GM21515 (cell line): Measurements from ENCODE around the gene SLC6A20.

Source experiments
- ATAC-seq: cut with Tn5 transposase; IDR thresholded peaks from one replicate; pipeline ENCODE4 v1.9.1; 2021; ENCODE audit not compliant: unreplicated experiment

Gene SLC6A20

DNA sequence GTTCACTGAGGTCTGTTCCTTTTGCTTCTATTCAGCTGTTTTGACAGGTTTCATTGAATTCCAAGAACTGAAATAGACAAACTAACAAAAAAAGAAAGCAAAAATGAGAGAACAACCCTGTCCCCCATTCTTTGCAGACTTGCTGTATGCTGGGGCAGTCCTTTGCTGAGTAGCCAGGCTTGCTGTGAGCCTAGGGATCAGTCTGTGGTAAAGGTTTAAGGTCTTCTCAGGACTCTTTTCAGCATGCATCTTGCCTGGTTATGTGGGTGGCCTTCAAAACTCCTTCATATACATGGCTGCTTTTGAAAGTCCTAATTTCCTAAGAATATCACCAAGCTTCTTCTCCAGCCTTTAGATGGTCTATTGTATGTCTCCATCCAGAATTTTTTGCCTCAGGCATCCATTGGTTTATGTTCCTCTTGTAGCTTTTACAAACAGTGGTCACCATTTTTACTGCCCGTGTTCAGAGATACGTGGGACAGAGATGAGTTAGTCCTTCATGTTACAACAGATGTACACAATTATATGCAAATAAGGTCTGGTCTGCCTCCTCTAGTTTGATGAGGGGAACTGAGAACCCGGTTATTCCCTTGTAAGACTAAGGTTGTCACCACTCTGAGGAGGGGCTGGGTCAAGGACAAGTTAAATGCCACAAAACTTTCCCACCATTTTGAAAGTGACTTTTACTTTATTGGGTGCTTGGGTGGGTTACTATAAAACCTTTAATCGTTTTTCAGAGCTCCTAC lies 65.8 kb downstream of the SLC6A20 start:
- ATAC-seq, result no peak

DNA sequence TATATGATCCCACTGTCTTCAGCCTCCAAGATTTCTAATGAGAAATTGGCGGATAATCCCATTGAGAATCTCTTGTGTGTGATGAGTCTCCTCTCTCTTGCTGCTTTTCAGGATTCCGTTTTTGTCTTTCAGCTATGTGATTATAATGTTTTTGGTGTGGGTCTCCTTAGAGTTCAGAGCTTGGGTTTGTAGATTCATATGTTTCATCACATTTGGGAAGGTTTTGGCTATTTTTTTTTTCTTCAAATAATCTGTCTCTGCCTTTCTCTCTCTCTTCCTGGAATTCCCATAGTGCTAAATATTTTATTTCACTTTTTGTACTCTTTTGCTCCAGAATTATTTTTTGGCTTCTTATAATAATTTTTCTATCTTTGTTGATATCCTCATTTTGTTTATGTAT lies 66.7 kb downstream of the SLC6A20 start:
- ATAC-seq, result no peak

DNA sequence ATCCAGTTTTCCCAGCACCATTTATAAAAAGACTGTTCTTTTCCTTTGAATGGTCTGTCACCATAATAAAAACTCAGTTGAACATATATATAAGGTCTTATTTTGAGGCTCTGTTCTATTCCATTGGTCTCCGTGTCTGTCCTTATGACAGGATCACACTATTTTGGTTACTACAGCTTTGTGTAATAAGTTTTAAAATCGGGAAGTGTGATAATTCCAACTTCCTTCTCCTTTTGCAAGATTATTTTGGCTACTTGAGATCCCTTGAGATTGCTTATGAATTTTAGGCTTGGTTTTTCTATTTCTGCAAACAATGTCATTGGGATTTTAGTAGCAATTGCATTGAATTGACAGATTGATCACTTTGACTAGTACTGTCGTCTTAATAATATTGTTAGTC lies 71.4 kb downstream of the SLC6A20 start:
- no peak for ATAC-seq

DNA sequence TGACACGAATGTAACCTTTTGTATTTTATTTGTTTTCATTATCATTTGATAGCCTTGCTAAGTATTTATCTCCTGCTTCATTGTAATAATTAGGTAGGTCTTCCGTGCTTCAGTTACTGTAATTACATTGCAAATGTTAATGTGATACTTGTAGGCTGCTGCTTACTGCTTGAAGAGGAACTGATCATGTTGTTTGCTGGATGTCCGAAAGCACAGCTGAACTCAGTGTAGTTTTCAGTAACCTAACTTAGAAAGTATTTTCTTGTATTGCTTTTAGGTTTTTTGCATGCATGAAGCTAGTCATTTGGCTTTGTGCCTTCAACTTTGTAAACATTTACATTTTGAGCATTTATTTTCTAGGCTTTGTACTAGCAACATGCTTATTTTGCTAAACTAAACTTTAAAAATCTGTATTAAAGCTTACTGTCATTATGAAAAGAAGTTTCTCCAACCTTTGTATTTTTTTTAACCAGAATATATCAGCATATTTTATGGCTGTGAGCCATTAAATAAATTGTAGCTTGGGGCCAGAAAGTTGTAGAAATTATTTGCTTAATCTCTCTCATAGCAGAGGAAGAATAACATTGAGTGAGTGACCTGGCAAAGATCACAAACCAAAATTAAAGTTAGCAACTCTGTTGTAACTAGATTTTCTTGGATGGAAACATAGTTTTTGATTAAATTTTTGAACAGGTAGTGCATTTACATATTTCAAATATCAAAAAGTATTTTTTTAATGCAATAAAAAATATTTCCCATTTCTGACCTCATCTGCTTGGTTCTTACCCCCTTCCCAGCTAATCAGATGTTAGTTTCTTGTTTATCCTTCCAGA lies 76.5 kb downstream of the SLC6A20 start:
- ATAC-seq, result no peak

DNA sequence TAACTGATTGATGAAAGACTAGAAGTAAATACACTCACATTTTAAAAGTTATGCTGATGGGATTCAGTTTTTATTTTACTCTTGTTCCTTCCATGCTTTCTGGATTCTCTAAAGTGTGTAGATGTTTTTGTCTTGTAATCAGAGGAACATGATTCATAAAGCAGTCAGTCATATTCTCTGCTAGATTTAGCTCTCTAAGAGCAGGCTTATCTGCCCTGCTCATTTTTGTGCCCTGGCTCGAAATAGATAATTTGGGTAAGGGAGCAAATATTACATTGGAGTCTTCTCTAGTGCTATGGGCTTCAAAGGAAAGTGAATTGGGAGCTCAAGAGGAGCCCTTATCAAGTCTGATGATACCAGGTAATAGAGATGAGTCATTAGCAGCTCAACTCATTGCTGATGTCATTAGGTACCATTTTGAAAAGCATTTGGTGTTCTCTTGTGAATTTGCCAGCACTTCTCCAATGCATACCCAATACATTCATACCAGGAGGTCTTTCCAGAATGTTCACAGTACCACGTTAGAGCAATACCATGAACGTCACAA lies 79.5 kb downstream of the SLC6A20 start:
- no peak for ATAC-seq

DNA sequence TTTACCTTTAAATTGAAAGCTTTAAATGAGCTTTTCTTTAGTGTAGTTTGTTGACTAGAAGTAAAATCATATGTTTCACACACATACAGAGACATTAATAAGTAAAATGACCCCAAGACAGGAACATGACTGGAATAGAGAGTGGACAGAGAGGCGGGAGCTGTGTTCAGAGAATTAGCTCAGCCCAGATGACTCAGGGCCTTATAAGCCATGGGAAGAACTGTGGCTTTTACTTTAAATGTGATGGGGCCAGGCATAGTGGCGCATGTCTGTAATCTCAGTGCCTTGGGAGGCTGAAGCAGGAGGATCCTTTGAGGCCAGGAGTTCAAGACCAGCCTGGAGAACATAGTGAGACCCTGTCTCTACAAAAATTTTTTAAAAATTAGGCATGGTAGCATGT lies 80.4 kb downstream of the SLC6A20 start:
- ATAC-seq, result no peak

DNA sequence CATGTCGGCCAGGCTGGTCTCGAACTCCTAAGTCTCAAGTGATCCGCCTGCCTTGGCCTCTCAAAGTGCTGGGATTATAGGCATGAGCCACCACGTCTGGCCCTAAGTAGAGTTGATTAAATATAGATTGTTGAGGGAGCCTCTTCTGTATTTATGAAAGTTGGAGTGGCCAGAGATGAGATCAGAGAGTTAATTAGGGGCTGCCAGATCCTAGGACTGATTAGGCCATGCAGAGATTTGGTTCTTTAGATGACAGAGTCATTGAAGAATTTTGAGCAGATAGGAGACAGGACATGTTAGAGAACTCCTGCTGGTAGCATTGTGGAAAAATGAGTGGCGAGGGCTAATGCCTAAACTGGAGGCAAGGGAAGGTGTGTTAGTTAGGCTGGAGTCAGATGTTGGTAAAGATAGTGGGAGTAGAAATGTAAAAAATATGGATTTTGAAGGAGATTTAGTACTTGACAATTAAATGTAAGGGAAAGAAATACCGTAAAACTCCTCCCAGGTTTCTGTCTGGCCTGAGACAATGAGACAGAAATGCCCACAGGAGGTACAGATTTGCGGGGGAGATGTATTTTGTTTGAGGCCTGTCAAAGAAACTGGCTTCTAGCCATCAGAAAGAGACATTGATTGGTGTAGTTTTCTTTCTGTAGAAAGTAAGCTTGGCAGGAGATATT lies 83.8 kb downstream of the SLC6A20 start:
- ATAC-seq, result no peak

DNA sequence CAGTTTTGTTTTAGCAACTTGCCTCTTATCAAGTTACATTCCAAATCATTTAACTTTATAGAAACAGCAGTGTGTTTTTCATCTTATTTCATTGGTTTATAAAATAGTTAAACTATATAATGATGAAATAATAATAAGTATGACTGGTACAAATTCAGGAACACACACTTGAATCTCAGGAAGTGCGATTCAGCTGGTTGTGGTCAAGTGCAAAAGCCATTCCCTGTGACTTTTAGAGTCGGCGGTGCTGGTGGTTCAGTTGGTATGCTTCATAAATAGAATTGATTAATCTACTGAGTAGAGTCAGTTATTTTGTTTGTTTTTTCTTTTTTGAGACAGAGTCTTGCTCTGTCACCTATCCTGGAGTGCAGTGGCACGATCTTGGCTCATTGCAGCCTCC lies 84.4 kb downstream of the SLC6A20 start:
- ATAC-seq, result no peak

DNA sequence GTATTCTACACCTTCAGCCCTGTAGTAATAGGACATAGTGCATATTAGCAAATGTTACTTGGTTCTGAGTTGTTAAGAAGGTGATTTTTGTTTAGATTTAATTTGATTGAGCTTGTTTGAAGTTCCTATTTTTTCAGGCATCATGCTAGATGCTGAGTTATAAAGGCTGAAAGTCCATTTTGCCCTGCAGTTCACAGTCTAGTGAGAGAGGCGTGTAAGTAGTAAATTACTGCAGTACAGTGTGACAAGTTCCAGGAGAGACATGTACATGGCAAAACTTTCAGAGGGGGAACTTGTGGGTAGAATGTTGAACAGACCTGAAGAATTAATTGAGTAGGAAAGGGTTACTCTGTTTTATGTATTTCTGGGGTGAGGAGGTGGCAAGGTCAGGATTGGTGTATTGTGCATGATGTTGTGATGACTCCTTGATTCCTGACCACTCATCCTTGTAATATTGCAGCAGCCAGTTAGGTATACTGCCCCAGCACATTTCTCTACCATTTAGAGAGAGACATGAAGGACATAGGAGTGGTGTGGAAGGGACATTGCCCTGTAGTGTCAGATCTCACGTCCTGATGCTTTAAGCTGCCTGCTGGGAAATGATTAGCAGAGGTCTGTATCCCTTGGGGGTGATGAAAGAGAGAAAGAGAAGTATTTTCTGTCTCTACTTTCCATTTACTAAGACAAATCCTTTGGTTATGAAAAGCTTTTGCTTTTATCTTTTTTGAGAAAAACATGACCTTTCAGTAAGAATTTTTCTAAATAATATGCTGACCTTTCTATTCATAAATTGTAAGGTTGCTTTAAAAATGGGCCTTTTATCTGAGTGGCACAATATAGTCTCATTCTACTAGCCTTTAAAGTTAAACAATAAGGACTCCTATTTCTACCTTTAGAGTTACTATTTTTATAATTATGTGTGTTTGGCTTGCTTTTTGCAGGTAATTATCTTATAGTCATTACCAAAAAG lies 90.2 kb downstream of the SLC6A20 start:
- no peak for ATAC-seq
